Loucy (cell line): ENCODE data around the gene LTB4R2.

Experiments
- EZH2phosphoT487 ChIP-seq: fragments of 200-600 bp; IDR thresholded peaks from 2 replicates; pipeline ENCODE4 v1.6.1; 2018; ENCODE audit warnings: antibody characterized with exemption, mild to moderate bottlenecking, moderate library complexity, borderline replicate concordance
- TF ChIP-seq, protein P1 (sequence below): fragments of 200-600 bp; sonication (generic); conservative IDR thresholded peaks from 2 replicates; pipeline ENCODE4 v1.5.1; 2014; ENCODE audit warnings: mild to moderate bottlenecking, antibody characterized with exemption, low read length

DNA sequence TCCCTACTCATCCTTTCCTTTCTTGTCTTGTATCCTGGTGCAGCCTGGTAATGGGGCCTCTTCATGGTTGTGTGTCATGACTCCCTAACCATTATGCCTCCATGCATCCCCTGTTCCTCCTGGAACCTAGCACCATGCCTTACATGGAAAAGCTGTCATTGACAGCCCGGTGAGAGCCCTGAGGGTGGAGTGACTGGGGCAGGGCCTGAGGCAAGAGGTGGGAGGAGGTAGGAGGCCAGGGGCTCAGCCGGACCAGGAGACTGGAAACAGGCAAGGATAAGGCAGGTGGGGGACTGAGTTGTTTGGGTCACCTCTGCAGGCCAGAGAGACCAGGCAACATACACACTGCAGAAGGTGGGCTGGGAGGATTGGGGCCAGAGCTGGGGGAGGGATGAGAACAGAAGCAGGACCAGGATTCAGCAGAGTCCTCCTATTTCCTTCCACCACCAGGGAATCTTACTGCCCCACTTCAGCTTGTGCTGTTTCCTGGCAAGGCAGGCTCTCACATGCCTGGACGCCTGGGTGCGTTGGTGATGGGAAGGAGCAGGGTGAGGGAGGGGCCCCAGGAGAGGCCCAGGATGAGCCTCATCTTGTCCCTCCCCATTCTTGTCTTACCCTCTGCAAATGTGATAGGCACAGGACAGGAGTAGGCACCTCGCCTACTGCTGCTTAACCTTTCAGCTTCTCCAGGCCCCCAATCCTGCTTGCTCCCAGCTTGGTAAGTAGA lies at the start of gene LTB4R2:
- TF ChIP-seq, protein P1, sequence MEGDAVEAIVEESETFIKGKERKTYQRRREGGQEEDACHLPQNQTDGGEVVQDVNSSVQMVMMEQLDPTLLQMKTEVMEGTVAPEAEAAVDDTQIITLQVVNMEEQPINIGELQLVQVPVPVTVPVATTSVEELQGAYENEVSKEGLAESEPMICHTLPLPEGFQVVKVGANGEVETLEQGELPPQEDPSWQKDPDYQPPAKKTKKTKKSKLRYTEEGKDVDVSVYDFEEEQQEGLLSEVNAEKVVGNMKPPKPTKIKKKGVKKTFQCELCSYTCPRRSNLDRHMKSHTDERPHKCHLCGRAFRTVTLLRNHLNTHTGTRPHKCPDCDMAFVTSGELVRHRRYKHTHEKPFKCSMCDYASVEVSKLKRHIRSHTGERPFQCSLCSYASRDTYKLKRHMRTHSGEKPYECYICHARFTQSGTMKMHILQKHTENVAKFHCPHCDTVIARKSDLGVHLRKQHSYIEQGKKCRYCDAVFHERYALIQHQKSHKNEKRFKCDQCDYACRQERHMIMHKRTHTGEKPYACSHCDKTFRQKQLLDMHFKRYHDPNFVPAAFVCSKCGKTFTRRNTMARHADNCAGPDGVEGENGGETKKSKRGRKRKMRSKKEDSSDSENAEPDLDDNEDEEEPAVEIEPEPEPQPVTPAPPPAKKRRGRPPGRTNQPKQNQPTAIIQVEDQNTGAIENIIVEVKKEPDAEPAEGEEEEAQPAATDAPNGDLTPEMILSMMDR, result no peak
- no peak for TF ChIP-seq EZH2phosphoT487
